ENCODE measurements around the gene CTNNA2. TPM values are rescaled to one million over a fixed set of nuclear protein-coding genes. Genes with fewer than 3 reads are reported as not detected.

Gene CTNNA2
- total and polyA plus RNA-seq, 2 of the 8 experiments (the other 6 are each of a cell fraction or from before 2014, with no cell fraction given), result 3.9 to 9.0 TPM

GRCh38 chr2:79935046-79935732 lies 422.3 kb downstream of the CTNNA2 start (continued):
- TF ChIP-seq CHD7 (IDR thresholded peaks at IDR 0.05; ENCODE audit: insufficient replicate concordance, low read length) (no peak), CTBP2 (IDR thresholded peaks at IDR 0.05; ENCODE audit: borderline replicate concordance, insufficient read depth, insufficient read length, low read length) (no peak), EZH2 (IDR thresholded peaks at IDR 0.05; ENCODE audit: low read depth, low read length, severe bottlenecking) (no peak), JUN (IDR thresholded peaks at IDR 0.05; ENCODE audit: low read depth, low read length) (no peak), KDM4A (IDR thresholded peaks at IDR 0.05; ENCODE audit: low read depth, low read length, severe bottlenecking) (no peak), TCF12 (IDR thresholded peaks at IDR 0.05; ENCODE audit: low read depth, low read length) (no peak)

Data from H1 (cell line).